CD14-positive monocyte (primary cell): ENCODE measurements around the gene NTM. TPM values are rescaled to one million over a fixed set of nuclear protein-coding genes. Genes with fewer than 3 reads are reported as not detected.

Experiments used
- DNase-seq, 3 donors: peaks; one replicate each; pipeline ENCODE4 v3.0.0-alpha.2; 2011 to 2022
- H2AFZ ChIP-seq: 2 replicates; pipeline ENCODE4 v1.6.0; 2012; ENCODE audit warnings: mild to moderate bottlenecking, low read depth, low read length, inconsistent platforms; ENCODE audit not compliant: insufficient read depth, poor library complexity, severe bottlenecking
- H3K27ac ChIP-seq, 2 donors: 1 replicate in 1 of 2; 2 replicates in 1 of 2; pipeline ENCODE4 v1.5.1; 2012 to 2013; ENCODE audit warnings: low read length in 2 of 2, control low read depth in 1 of 2, inconsistent platforms in 1 of 2, low read depth in 1 of 2, mild to moderate bottlenecking in 1 of 2
- H3K27me3 ChIP-seq, 2 donors: one replicate each; pipeline versions ENCODE4 v1.6.0 to v1.6.1; 2011 to 2013; ENCODE audit warnings: low read length in 2 of 2; ENCODE audit not compliant: control insufficient read depth in 2 of 2, insufficient read depth in 2 of 2
- H3K36me3 ChIP-seq, 2 donors: replicated peaks in 1 of 2; 1 replicate in 1 of 2; 2 replicates in 1 of 2; pipeline versions ENCODE4 v1.5.1 to v1.6.1; 2012 to 2013; ENCODE audit warnings: low read length in 2 of 2, control low read depth in 1 of 2, inconsistent platforms in 1 of 2, mild to moderate bottlenecking in 1 of 2; ENCODE audit not compliant: insufficient read depth in 2 of 2, control insufficient read depth in 1 of 2
- H3K4me1 ChIP-seq, 2 donors: 1 replicate in 1 of 2; 2 replicates in 1 of 2; pipeline versions ENCODE4 v1.5.1 to v1.6.1; 2012 to 2013; ENCODE audit warnings: low read length in 2 of 2, control low read depth in 1 of 2, inconsistent platforms in 1 of 2, mild to moderate bottlenecking in 1 of 2, moderate library complexity in 1 of 2; ENCODE audit not compliant: insufficient read depth in 2 of 2, control insufficient read depth in 1 of 2
- H3K4me2 ChIP-seq: replicated peaks from 2 replicates; pipeline ENCODE3; 2012; ENCODE audit warnings: low read length, moderate library complexity, mild to moderate bottlenecking; ENCODE audit not compliant: poor library complexity, severe bottlenecking; ENCODE audit errors: extremely low read depth
- H3K4me3 ChIP-seq, 3 experiments: fragments of 200-600 bp in 1 of 3; sonication (generic) in 1 of 3; replicated peaks in 1 of 3; 1 replicate in 2 of 3; 2 replicates in 1 of 3; pipeline ENCODE4 v1.5.1; 2011 to 2013; ENCODE audit warnings: low read length in 3 of 3, mild to moderate bottlenecking in 3 of 3, control low read depth in 2 of 3, low read depth in 2 of 3, inconsistent platforms in 1 of 3, moderate library complexity in 1 of 3
- H3K79me2 ChIP-seq: 2 replicates; pipeline ENCODE4 v1.6.0; 2012; ENCODE audit warnings: mild to moderate bottlenecking, control low read depth, inconsistent platforms, low read length, moderate library complexity; ENCODE audit not compliant: insufficient read depth
- H3K9ac ChIP-seq: 2 replicates; pipeline ENCODE4 v1.6.0; 2017; ENCODE audit warnings: low read length, mild to moderate bottlenecking; ENCODE audit not compliant: insufficient read depth, poor library complexity, severe bottlenecking
- H3K9me3 ChIP-seq, 2 donors: replicated peaks in 1 of 2; 1 replicate in 1 of 2; 2 replicates in 1 of 2; pipeline versions ENCODE4 v1.5.1 to v1.6.1; 2012 to 2013; ENCODE audit warnings: low read length in 2 of 2, control low read depth in 1 of 2; ENCODE audit not compliant: control insufficient read depth in 1 of 2, insufficient read depth in 1 of 2
- H4K20me1 ChIP-seq: 2 replicates; pipeline ENCODE4 v1.6.0; 2012; ENCODE audit warnings: mild to moderate bottlenecking, low read length, control low read depth, moderate library complexity; ENCODE audit not compliant: insufficient read depth
- H3K27ac Mint-ChIP-seq, 7 donors: one replicate each; pipeline ENCODE4 v1.8.0; 2020; ENCODE audit warnings: mild to moderate bottlenecking in 7 of 7, mixed read lengths in 7 of 7, moderate library complexity in 6 of 7, inconsistent platforms in 2 of 7
- H3K27me3 Mint-ChIP-seq, 3 donors: one replicate each; pipeline ENCODE4 v1.8.0; 2021 to 2022; ENCODE audit warnings: low read depth in 3 of 3, mild to moderate bottlenecking in 3 of 3, mixed read lengths in 3 of 3, moderate library complexity in 3 of 3, inconsistent platforms in 1 of 3
- H3K36me3 Mint-ChIP-seq, 2 donors: one replicate each; pipeline ENCODE4 v1.8.0; 2020; ENCODE audit warnings: mixed read lengths in 2 of 2, inconsistent platforms in 1 of 2, mild to moderate bottlenecking in 1 of 2
- H3K4me1 Mint-ChIP-seq: one replicate; pipeline ENCODE4 v1.8.0; 2020; ENCODE audit warnings: mild to moderate bottlenecking, mixed read lengths
- H3K4me3 Mint-ChIP-seq, 2 donors: one replicate each; pipeline ENCODE4 v1.8.0; 2020; ENCODE audit warnings: mild to moderate bottlenecking in 2 of 2, mixed read lengths in 2 of 2, moderate library complexity in 1 of 2
- H3K9me3 Mint-ChIP-seq, 7 donors: one replicate each; pipeline ENCODE4 v1.8.0; 2020 to 2022; ENCODE audit warnings: mixed read lengths in 7 of 7, mild to moderate bottlenecking in 6 of 7, moderate library complexity in 6 of 7, inconsistent platforms in 2 of 7
- WGBS: methylation state at CpG from one replicate; pipeline ENCODE4 v1.1.5; 2013; ENCODE audit warnings: missing lambda C conversion rate; ENCODE audit not compliant: insufficient coverage; 5-methylcytosine and 5-hydroxymethylcytosine counted together
- intact Hi-C, 2 donors: fragments of 100-400 bp; cut with micrococcal nuclease; formaldehyde crosslinking; loops; one replicate each; pipeline versions ENCODE4 v1.15.0 to v1.15.1; 2023
- polyA plus RNA-seq, 3 donors: library from polyadenylated mRNA; depleted of rRNA in 1 of 3; unstranded in 2 of 3; stranded (reverse) in 1 of 3; fragments of 300-500 nt in 2 of 3; fragments of >200 nt in 1 of 3; fragmentation: Illumina TruSeq in 2 of 3; gene quantifications; 1 replicate in 2 of 3; 2 replicates in 1 of 3; pipeline ENCODE4 v1.2.3, GENCODE V29; 2012 to 2021
- TF ChIP-seq, protein P1 (sequence below): fragments of 200-600 bp; IDR thresholded peaks from one replicate; pipeline ENCODE4 v1.8.0; 2022; ENCODE audit warnings: antibody characterized with exemption, mild to moderate bottlenecking

NTM gene
- polyA plus RNA-seq, 3 donors, result not detected

GRCh38 chr11:132254906-132255305, 884.5 kb downstream of the NTM start:
- no peak overlapping the region for H3K4me2 ChIP-seq
- no peak for DNase-seq
- H3K36me3 Mint-ChIP-seq, result no peaks in the 10 kb centered on the region
- H3K4me3 ChIP-seq, result no peak overlapping the region
- peaks cover 0 to 1% (median 0%) of the 10 kb centered on the region in 3 donors for H3K27me3 Mint-ChIP-seq
- 100% methylated on average over 1 of the region's 1 CpG for WGBS
- H3K9ac ChIP-seq, result no peak overlapping the region
- no peak overlapping the region for H3K27ac Mint-ChIP-seq
- H3K79me2 ChIP-seq, result no peaks in the 10 kb centered on the region
- no peak overlapping the region for H2AFZ ChIP-seq
- TF ChIP-seq, protein P1, sequence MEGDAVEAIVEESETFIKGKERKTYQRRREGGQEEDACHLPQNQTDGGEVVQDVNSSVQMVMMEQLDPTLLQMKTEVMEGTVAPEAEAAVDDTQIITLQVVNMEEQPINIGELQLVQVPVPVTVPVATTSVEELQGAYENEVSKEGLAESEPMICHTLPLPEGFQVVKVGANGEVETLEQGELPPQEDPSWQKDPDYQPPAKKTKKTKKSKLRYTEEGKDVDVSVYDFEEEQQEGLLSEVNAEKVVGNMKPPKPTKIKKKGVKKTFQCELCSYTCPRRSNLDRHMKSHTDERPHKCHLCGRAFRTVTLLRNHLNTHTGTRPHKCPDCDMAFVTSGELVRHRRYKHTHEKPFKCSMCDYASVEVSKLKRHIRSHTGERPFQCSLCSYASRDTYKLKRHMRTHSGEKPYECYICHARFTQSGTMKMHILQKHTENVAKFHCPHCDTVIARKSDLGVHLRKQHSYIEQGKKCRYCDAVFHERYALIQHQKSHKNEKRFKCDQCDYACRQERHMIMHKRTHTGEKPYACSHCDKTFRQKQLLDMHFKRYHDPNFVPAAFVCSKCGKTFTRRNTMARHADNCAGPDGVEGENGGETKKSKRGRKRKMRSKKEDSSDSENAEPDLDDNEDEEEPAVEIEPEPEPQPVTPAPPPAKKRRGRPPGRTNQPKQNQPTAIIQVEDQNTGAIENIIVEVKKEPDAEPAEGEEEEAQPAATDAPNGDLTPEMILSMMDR, result no peak
- intact Hi-C loops, result no loop called here
- H3K27ac ChIP-seq, result no peak overlapping the region
- no peaks in the 10 kb centered on the region for H3K4me1 ChIP-seq
- no peaks in the 10 kb centered on the region for H3K27me3 ChIP-seq
- no peaks in the 10 kb centered on the region for H4K20me1 ChIP-seq
- no peaks in the 10 kb centered on the region for H3K4me1 Mint-ChIP-seq
- H3K36me3 ChIP-seq, result no peaks in the 10 kb centered on the region
- H3K4me3 Mint-ChIP-seq, result no peak overlapping the region
- peaks cover 0 to 8% (median 3%) of the 10 kb centered on the region in 7 donors for H3K9me3 Mint-ChIP-seq
- H3K9me3 ChIP-seq, result peaks cover 0 to 3% of the 10 kb centered on the region in 2 donors

DNA sequence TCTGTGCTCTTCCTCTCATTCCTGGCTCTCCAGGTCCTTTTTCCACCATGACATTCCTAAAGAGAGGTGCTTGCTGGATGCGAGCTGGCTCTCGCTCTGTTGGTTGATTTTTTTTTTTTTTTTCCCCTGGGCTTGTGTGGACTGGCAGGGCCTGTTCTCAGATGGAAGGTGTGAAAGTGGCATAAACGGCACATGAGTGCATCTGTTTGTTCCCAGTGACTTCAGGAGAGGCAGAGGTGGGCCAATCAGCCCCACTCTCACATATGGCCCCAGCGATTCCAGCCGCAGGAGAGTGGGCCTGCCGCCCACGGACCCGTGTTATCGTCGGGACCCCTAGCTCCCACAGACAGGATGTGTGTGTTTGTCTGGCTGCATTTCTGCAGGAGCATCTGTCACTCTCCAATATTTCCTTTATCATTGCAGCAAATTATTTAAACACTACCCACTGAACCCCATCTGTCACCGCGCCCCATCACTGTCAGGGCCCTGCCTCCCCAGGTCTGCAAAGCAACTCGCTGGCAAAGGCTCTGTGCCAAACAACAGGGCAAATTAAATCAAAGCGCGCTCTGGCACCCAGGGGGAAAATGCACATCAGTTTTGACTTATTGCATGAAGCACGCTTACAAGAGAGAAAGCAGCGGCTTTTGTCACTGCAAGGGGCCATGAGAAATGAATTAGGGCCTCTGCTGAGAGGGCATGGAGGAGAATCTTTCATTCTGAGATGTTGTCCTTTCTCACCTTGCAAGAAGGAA, 886.3 kb downstream of the NTM start:
- H3K4me3 ChIP-seq, result no peak overlapping the region
- no peaks in the 10 kb centered on the region for H3K4me1 ChIP-seq
- H3K9me3 Mint-ChIP-seq, result peaks cover 0 to 8% (median 2%) of the 10 kb centered on the region in 7 donors
- H3K27ac Mint-ChIP-seq, result no peak overlapping the region
- H3K36me3 Mint-ChIP-seq, result no peaks in the 10 kb centered on the region
- H3K4me1 Mint-ChIP-seq, result no peaks in the 10 kb centered on the region
- no peaks in the 10 kb centered on the region for H3K36me3 ChIP-seq
- no peak overlapping the region for H3K27ac ChIP-seq
- H3K4me2 ChIP-seq, result no peak overlapping the region
- H2AFZ ChIP-seq, result no peak overlapping the region
- H3K79me2 ChIP-seq, result no peaks in the 10 kb centered on the region
- TF ChIP-seq, protein P1, result no peak
- no peaks in the 10 kb centered on the region for H3K27me3 ChIP-seq
- H3K9ac ChIP-seq, result no peak overlapping the region
- intact Hi-C loops, result no loop called here
- peaks cover 0 to 3% of the 10 kb centered on the region in 2 donors for H3K9me3 ChIP-seq
- 98% methylated on average over 9 of the region's 17 CpGs for WGBS
- H4K20me1 ChIP-seq, result no peaks in the 10 kb centered on the region
- no peak for DNase-seq
- H3K4me3 Mint-ChIP-seq, result no peak overlapping the region
- peaks cover 0 to 1% (median 0%) of the 10 kb centered on the region in 3 donors for H3K27me3 Mint-ChIP-seq
